ENCODE data around the gene HIBCH. TPM values are rescaled to one million over a fixed set of nuclear protein-coding genes. Genes with fewer than 3 reads are reported as not detected.

Gene HIBCH
- total RNA-seq, 1 experiment from 2014 or later, result 26.5 TPM

DNA sequence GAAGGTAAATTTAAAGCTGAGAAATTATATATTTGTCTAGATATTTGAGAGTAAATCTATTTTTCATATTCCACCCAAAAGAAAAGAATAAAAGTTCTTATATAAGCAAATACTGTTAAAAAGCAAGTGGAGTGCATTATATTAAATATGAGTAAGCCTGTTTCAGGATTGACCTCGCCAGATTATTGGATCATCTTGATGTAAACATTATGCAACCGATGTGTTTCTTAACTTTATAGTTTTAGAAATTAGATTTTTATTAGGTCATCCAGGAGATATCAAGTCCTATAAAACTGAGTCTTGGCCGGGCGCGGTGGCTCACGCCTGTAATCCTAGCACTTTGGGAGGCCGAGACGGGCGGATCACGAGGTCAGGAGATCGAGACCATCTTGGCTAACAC is 156.8 kb downstream of the HIBCH start (continued):
- TF ChIP-seq, protein P1, sequence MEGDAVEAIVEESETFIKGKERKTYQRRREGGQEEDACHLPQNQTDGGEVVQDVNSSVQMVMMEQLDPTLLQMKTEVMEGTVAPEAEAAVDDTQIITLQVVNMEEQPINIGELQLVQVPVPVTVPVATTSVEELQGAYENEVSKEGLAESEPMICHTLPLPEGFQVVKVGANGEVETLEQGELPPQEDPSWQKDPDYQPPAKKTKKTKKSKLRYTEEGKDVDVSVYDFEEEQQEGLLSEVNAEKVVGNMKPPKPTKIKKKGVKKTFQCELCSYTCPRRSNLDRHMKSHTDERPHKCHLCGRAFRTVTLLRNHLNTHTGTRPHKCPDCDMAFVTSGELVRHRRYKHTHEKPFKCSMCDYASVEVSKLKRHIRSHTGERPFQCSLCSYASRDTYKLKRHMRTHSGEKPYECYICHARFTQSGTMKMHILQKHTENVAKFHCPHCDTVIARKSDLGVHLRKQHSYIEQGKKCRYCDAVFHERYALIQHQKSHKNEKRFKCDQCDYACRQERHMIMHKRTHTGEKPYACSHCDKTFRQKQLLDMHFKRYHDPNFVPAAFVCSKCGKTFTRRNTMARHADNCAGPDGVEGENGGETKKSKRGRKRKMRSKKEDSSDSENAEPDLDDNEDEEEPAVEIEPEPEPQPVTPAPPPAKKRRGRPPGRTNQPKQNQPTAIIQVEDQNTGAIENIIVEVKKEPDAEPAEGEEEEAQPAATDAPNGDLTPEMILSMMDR (IDR thresholded peaks at IDR 0.05), result no peak
- TF ChIP-seq ZNF416 (CRISPR knock-in tag; IDR thresholded peaks at IDR 0.05), result no peak
- no peak for TF ChIP-seq ARID4B (CRISPR knock-in tag; IDR thresholded peaks at IDR 0.05; ENCODE audit: borderline replicate concordance)

DNA sequence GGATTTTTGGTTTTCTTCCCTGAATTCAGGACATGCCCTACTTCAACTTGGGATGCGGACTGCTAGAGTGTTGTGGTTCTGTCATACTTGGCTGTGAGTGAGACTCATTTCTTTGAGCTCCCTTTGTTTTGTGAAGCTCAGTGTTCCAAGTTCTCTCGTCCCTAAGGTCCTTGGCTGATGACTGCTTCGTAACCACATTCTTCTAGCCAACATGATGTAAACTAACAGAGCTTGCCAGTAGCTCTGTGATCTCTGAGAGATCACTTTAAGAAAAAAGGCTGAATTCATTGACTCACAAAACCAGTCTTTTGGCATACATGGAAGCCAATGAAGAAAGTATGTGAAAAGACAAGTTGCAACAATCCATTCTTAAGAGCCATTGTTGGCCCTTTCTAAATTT is 160.2 kb downstream of the HIBCH start:
- ChIA-PET CTCF (interaction anchor here (1.7 kb wide), 1 partner anchor 21 kb away, joined by 4 read pairs; a partner anchor contains a TSS), POLR2A (interaction anchor here (0.7 kb wide), 1 partner anchor 21 kb away, joined by 3 read pairs; a partner anchor contains a TSS)
- Mint-ChIP-seq H3K27me3 (ENCODE audit: low read depth) (no peaks in the 10 kb centered on the region), H3K27ac (no peak overlapping the region), H3K4me3 (no peak overlapping the region), H3K36me3 (no peaks in the 10 kb centered on the region), H3K4me1 (peaks cover 13% of the 10 kb centered on the region), H3K9me3 (no peaks in the 10 kb centered on the region)
- ATAC-seq (no peak; the same call in 1 of the 2 replicates), DNase-seq (ENCODE audit: low spot score) (no peak)
- no peak for TF ChIP-seq ZNF281 (CRISPR knock-in tag; IDR thresholded peaks at IDR 0.05)
- no peak for TF ChIP-seq TEAD1 (CRISPR knock-in tag; IDR thresholded peaks at IDR 0.05)
- TF ChIP-seq RELA (CRISPR knock-in tag; IDR thresholded peaks at IDR 0.05; ENCODE audit: borderline replicate concordance), result no peak
- TF ChIP-seq, protein P2, sequence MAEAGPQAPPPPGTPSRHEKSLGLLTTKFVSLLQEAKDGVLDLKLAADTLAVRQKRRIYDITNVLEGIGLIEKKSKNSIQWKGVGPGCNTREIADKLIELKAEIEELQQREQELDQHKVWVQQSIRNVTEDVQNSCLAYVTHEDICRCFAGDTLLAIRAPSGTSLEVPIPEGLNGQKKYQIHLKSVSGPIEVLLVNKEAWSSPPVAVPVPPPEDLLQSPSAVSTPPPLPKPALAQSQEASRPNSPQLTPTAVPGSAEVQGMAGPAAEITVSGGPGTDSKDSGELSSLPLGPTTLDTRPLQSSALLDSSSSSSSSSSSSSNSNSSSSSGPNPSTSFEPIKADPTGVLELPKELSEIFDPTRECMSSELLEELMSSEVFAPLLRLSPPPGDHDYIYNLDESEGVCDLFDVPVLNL (CRISPR knock-in tag; IDR thresholded peaks at IDR 0.05; ENCODE audit: borderline replicate concordance, low read depth), result no peak
- TF ChIP-seq PRRX2 (CRISPR knock-in tag; IDR thresholded peaks at IDR 0.05), result no peak
- no peak for TF ChIP-seq NFE2L1 (CRISPR knock-in tag; IDR thresholded peaks at IDR 0.05)
- no peak for TF ChIP-seq ZNF317 (CRISPR knock-in tag; IDR thresholded peaks at IDR 0.05; ENCODE audit: borderline replicate concordance, low read depth)
- TF ChIP-seq ARID4B (CRISPR knock-in tag; IDR thresholded peaks at IDR 0.05; ENCODE audit: borderline replicate concordance), result no peak
- TF ChIP-seq JAZF1 (CRISPR knock-in tag; IDR thresholded peaks at IDR 0.05), result no peak
- no peak for TF ChIP-seq STAT6 (CRISPR knock-in tag; conservative IDR thresholded peaks at IDR 0.05; ENCODE audit: low read depth)
- no peak for TF ChIP-seq MYBL2 (CRISPR knock-in tag; IDR thresholded peaks at IDR 0.05)
- no peak for TF ChIP-seq GABPB1 (CRISPR knock-in tag; IDR thresholded peaks at IDR 0.05)
- TF ChIP-seq, protein P3, sequence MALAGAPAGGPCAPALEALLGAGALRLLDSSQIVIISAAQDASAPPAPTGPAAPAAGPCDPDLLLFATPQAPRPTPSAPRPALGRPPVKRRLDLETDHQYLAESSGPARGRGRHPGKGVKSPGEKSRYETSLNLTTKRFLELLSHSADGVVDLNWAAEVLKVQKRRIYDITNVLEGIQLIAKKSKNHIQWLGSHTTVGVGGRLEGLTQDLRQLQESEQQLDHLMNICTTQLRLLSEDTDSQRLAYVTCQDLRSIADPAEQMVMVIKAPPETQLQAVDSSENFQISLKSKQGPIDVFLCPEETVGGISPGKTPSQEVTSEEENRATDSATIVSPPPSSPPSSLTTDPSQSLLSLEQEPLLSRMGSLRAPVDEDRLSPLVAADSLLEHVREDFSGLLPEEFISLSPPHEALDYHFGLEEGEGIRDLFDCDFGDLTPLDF (CRISPR knock-in tag; IDR thresholded peaks at IDR 0.05), result no peak
- TF ChIP-seq ZBTB21 (CRISPR knock-in tag; IDR thresholded peaks at IDR 0.05; ENCODE audit: borderline replicate concordance), result no peak
- TF ChIP-seq NFATC4 (CRISPR knock-in tag; IDR thresholded peaks at IDR 0.05), result no peak
